Muscle layer of duodenum (tissue), 2 donors: ENCODE data around the gene LAMA3.

Experiments
- H3K27ac ChIP-seq: one replicate; pipeline ENCODE4 v1.7.0; 2013; ENCODE audit warnings: mild to moderate bottlenecking, low read length
- H3K27me3 ChIP-seq: one replicate; pipeline ENCODE4 v1.7.0; 2013; ENCODE audit warnings: low read depth, mild to moderate bottlenecking, control low read depth, low read length
- H3K36me3 ChIP-seq, 2 donors: one replicate each; pipeline ENCODE4 v1.7.0; 2013; ENCODE audit warnings: low read length in 2 of 2, control low read depth in 1 of 2, mild to moderate bottlenecking in 1 of 2; ENCODE audit not compliant: insufficient read depth in 2 of 2, control insufficient read depth in 1 of 2
- H3K4me1 ChIP-seq, 2 donors: one replicate each; pipeline ENCODE4 v1.7.0; 2013; ENCODE audit warnings: low read length in 2 of 2, mild to moderate bottlenecking in 2 of 2, control low read depth in 1 of 2, moderate library complexity in 1 of 2; ENCODE audit not compliant: insufficient read depth in 2 of 2, control insufficient read depth in 1 of 2
- H3K4me3 ChIP-seq, 2 donors: one replicate each; pipeline ENCODE4 v1.7.0; 2013; ENCODE audit warnings: low read length in 2 of 2, low read depth in 1 of 2, mild to moderate bottlenecking in 1 of 2
- H3K9me3 ChIP-seq, 2 donors: one replicate each; pipeline ENCODE4 v1.7.0; 2013; ENCODE audit warnings: low read length in 2 of 2, control low read depth in 1 of 2, mild to moderate bottlenecking in 1 of 2; ENCODE audit not compliant: control insufficient read depth in 1 of 2
- donor health status: healthy.

Gene LAMA3

DNA sequence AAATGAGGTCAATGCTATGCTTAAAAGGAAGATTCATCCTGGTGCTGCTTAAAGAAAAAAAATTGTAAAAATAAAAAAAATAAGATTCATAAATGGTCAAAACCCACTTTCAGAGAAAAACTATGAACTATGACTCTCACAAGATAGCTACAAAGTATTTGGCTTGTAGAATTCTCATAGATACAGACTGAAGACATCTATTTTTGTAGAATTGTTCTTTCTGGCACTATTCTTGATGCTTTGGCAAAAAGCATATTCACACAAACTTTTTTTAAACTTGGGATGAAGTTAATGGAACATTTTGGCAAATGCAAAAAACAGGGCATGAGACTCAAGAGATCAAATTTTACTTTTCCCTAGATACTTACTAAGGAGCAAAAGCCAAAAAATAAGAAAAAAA lies 14.0 kb upstream of the LAMA3 start:
- H3K4me3 ChIP-seq, result no peak overlapping the region
- H3K9me3 ChIP-seq, result no peaks in the 10 kb centered on the region
- no peaks in the 10 kb centered on the region for H3K27me3 ChIP-seq
- H3K4me1 ChIP-seq, result no peaks in the 10 kb centered on the region
- no peaks in the 10 kb centered on the region for H3K36me3 ChIP-seq
- H3K27ac ChIP-seq, result no peak overlapping the region

- Histone ChIP-seq H3K27ac (no peak overlapping the region), H3K9me3 (no peaks in the 10 kb centered on the region), H3K4me1 (no peaks in the 10 kb centered on the region), H3K27me3 (no peaks in the 10 kb centered on the region), H3K4me3 (no peak overlapping the region), H3K36me3 (no peaks in the 10 kb centered on the region)
These were observed 13.4 kb upstream of the LAMA3 start for GRCh38 chr18:23675896-23676295.

- H3K27ac ChIP-seq, result no peak overlapping the region
- H3K9me3 ChIP-seq, result no peaks in the 10 kb centered on the region
- H3K4me1 ChIP-seq, result peaks cover 0 to 4% of the 10 kb centered on the region in 2 donors
- peaks cover 4% of the 10 kb centered on the region for H3K27me3 ChIP-seq
- H3K36me3 ChIP-seq, result no peaks in the 10 kb centered on the region
- H3K4me3 ChIP-seq, result no peak overlapping the region
These were observed 7.2 kb upstream of the LAMA3 start for GRCh38 chr18:23682045-23682444.

GRCh38 chr18:23682472-23682871 lies 6.8 kb upstream of the LAMA3 start:
- H3K9me3 ChIP-seq, result no peaks in the 10 kb centered on the region
- no peaks in the 10 kb centered on the region for H3K36me3 ChIP-seq
- peaks cover 4% of the 10 kb centered on the region for H3K27me3 ChIP-seq
- no peak overlapping the region for H3K27ac ChIP-seq
- H3K4me3 ChIP-seq, result no peak overlapping the region
- peaks cover 0 to 4% of the 10 kb centered on the region in 2 donors for H3K4me1 ChIP-seq

- H3K27ac ChIP-seq, result no peak overlapping the region
- no peaks in the 10 kb centered on the region for H3K9me3 ChIP-seq
- H3K27me3 ChIP-seq, result peaks cover 5% of the 10 kb centered on the region
- H3K4me3 ChIP-seq, result no peak overlapping the region
- H3K4me1 ChIP-seq, result peaks cover 0 to 4% of the 10 kb centered on the region in 2 donors
- no peaks in the 10 kb centered on the region for H3K36me3 ChIP-seq
These were observed 6.1 kb upstream of the LAMA3 start for GRCh38 chr18:23683155-23683554.

GRCh38 chr18:23683671-23684070 lies 5.6 kb upstream of the LAMA3 start:
- no peaks in the 10 kb centered on the region for H3K9me3 ChIP-seq
- no peaks in the 10 kb centered on the region for H3K36me3 ChIP-seq
- peaks cover 10% of the 10 kb centered on the region for H3K27me3 ChIP-seq
- no peak overlapping the region for H3K4me3 ChIP-seq
- H3K27ac ChIP-seq, result no peak overlapping the region
- peaks cover 2 to 5% of the 10 kb centered on the region in 2 donors for H3K4me1 ChIP-seq

- Histone ChIP-seq H3K36me3 (no peaks in the 10 kb centered on the region), H3K27ac (no peak overlapping the region), H3K4me3 (no peak overlapping the region), H3K27me3 (peaks cover 14% of the 10 kb centered on the region), H3K4me1 (peaks cover 9 to 10% of the 10 kb centered on the region in 2 donors), H3K9me3 (no peaks in the 10 kb centered on the region)
These were observed 4.6 kb upstream of the LAMA3 start for GRCh38 chr18:23684515-23685197.

DNA sequence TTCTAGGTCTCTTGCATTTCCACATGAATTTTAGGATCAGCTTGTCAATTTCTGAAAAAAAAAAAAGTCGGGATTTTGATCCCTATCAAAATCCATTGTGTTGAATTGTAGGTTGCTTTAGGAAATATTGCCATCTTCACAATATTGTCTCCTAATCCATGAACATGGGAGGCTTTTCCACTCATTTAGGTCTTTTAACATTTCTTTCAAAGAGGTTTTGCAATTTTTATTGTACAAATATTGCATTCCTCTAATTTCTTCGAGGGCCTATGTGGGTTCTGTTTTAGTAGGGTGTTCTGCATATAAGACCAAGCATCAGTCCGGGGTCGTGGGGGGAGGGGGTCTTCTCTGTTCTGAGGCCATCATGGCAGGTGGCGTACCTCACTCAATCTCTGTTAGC lies 725 bp upstream of the LAMA3 start:
- Histone ChIP-seq H3K9me3 (no peaks in the 10 kb centered on the region), H3K4me3 (peak overlapping the region; percentile 64 to 78), H3K27me3 (peaks cover 10% of the 10 kb centered on the region), H3K27ac (no peak overlapping the region), H3K36me3 (no peaks in the 10 kb centered on the region), H3K4me1 (peaks cover 10 to 14% of the 10 kb centered on the region in 2 donors)

GRCh38 chr18:23689616-23690504 lies 607 bp downstream of the LAMA3 start:
- Histone ChIP-seq H3K9me3 (no peaks in the 10 kb centered on the region), H3K27me3 (peaks cover 10% of the 10 kb centered on the region), H3K4me1 (peaks cover 5 to 14% of the 10 kb centered on the region in 2 donors), H3K27ac (no peak overlapping the region), H3K4me3 (peak overlapping the region; percentile 64 to 78), H3K36me3 (no peaks in the 10 kb centered on the region)

GRCh38 chr18:23690505-23691068 lies 1.3 kb downstream of the LAMA3 start:
- Histone ChIP-seq H3K4me3 (peak overlapping the region in 1 of 2 donors; percentile 78), H3K36me3 (no peaks in the 10 kb centered on the region), H3K4me1 (peaks cover 5 to 14% of the 10 kb centered on the region in 2 donors), H3K27me3 (peaks cover 10% of the 10 kb centered on the region), H3K27ac (no peak overlapping the region), H3K9me3 (no peaks in the 10 kb centered on the region)

DNA sequence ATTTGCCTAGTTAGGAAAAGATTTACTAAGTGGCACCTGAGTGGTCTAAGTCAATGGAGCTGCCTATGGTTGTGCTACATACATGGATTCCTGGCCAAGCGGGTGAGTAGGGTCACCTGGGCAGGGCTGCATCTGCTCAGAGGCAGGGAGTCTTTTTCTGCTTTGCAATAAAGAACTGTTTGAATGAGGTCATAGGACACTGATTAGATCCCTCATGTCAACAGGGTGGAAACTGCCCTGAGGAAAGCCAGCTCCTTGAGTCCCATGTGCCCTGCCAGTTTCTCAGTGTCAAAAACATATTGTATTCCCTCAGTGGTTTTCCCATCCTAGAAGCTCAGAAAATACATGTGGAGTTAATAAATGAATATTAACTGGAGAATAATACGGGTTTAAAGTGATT lies 4.6 kb downstream of the LAMA3 start:
- Histone ChIP-seq H3K36me3 (no peaks in the 10 kb centered on the region), H3K27me3 (peaks cover 2% of the 10 kb centered on the region), H3K27ac (no peak overlapping the region), H3K9me3 (no peaks in the 10 kb centered on the region), H3K4me1 (peaks cover 3 to 11% of the 10 kb centered on the region in 2 donors), H3K4me3 (no peak overlapping the region)
